Fibroblast of the aortic adventitia (primary cell): ENCODE results near the gene INHBB. TPM values are rescaled to one million over a fixed set of nuclear protein-coding genes. Genes with fewer than 3 reads are reported as not detected.

Source experiments
- DNase-seq: peaks from one replicate; pipeline ENCODE4 v3.0.0-alpha.2; 2010; ENCODE audit warnings: low read depth
- H3K4me3 ChIP-seq: 2 replicates; pipeline ENCODE4 v1.5.1; 2011; ENCODE audit warnings: low read depth, mild to moderate bottlenecking, control low read depth, low read length, moderate library complexity
- total RNA-seq: library from RNA; depleted of rRNA; stranded (reverse); fragments of >200 nt; gene quantifications from 2 replicates; pipeline ENCODE4 v1.2.3, GENCODE V29; 2012; ENCODE audit warnings: low replicate concordance
- TF ChIP-seq, protein P1 (sequence below): IDR thresholded peaks from 2 replicates; pipeline ENCODE4 v1.5.1; 2011; ENCODE audit warnings: mild to moderate bottlenecking, low read length, control low read depth, inconsistent platforms; ENCODE audit not compliant: insufficient read depth

The INHBB gene
- total RNA-seq, 1 donor: not detected

DNA sequence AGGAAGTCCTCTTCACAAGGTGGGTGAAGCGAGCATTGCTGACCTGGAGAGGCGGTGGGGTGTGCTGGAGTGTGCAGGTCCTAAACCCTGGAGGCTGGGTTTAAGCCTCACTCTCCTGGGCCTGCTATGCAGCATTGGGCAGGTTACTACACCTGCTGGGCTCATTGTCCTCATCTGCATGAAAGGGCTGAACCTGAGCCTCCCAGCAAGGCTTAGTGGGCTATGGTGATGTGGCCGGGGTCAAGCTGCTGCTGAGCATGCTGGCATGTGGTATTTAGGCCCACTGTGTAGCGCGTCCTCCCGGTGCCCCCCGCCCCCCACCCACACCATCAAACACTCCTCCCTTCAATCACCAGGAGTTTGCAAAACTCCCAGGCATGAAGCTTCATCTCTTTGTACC lies 37.3 kb downstream of the INHBB start:
- H3K4me3 ChIP-seq: no peak overlapping the region
- TF ChIP-seq, protein P1, sequence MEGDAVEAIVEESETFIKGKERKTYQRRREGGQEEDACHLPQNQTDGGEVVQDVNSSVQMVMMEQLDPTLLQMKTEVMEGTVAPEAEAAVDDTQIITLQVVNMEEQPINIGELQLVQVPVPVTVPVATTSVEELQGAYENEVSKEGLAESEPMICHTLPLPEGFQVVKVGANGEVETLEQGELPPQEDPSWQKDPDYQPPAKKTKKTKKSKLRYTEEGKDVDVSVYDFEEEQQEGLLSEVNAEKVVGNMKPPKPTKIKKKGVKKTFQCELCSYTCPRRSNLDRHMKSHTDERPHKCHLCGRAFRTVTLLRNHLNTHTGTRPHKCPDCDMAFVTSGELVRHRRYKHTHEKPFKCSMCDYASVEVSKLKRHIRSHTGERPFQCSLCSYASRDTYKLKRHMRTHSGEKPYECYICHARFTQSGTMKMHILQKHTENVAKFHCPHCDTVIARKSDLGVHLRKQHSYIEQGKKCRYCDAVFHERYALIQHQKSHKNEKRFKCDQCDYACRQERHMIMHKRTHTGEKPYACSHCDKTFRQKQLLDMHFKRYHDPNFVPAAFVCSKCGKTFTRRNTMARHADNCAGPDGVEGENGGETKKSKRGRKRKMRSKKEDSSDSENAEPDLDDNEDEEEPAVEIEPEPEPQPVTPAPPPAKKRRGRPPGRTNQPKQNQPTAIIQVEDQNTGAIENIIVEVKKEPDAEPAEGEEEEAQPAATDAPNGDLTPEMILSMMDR: no peak
- DNase-seq: no peak

- no peak overlapping the region for H3K4me3 ChIP-seq
- TF ChIP-seq, protein P1: no peak
- DNase-seq: no peak
These were observed 37.9 kb downstream of the INHBB start for GRCh38 chr2:120383631-120384340.

GRCh38 chr2:120384486-120385354 lies 38.8 kb downstream of the INHBB start:
- DNase-seq: no peak

GRCh38 chr2:120385355-120386127 lies 39.6 kb downstream of the INHBB start:
- no peak for DNase-seq
- H3K4me3 ChIP-seq: no peak overlapping the region
- TF ChIP-seq, protein P1: no peak

More at GRCh38 chr2:120384486-120385354, 38.8 kb downstream of the INHBB start:
- TF ChIP-seq, protein P1: no peak
- no peak overlapping the region for H3K4me3 ChIP-seq

DNA sequence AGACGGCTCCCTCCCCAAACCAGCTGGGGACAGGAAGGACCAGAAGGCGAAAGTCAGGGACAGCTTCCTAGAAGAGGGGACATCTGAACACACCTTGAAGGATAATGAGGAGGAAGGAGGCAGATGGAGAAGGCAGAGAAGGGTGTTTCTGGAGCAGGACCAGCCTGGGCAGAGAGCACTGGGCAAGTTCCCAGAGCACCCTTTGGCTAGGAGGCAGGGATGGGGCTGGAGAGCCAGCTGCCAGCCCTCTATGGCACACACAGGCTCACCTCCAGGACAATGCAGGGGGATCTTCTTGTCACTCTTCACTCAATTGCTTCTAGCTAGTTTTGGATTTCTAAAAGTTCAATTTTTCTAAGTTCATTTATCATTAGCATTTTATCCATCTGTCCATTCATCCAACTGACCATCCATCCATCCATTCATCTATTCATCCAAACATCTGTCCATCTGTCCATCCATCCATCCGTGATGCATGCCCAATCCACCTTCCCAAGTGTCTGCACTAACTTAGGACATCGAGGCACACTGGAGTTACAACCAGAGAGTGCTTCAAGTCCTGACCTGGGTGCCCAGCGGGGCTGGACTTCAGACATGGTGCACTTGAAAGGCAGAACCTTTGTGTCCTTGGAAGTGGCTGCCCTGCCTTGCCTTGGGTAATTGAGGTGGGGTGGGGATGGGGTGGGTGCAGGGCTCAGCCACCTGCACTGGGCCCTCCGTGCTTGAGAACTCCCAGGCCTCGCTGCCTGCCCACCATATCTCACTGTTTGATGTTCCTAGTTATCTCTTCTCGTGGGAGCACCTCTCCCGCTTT lies 42.5 kb downstream of the INHBB start:
- TF ChIP-seq, protein P1: no peak
- DNase-seq: no peak
- H3K4me3 ChIP-seq: no peak overlapping the region

DNA sequence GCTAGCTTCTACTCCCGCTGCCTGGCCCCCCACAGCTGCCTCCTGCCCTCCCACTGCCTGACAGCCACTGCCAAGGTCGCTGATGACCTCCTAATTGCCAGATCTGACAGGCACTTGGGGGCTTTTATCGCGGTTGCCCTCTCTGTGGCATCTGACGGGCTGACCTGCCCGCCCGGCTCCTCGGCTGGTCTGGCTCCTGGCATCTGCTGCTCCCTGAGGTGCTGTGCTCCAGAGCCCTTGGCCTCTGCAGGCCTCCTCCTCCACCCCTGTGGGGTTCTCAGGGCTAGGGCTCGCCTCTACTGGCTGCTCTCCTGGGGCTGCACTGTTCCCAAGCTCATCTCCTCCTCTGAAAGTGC lies 43.1 kb downstream of the INHBB start:
- DNase-seq: no peak
- TF ChIP-seq, protein P1: no peak
- no peak overlapping the region for H3K4me3 ChIP-seq
